Panc1 (cell line): ENCODE data around the gene DCHS1. TPM values are rescaled to one million over a fixed set of nuclear protein-coding genes. Genes with fewer than 3 reads are reported as not detected.

Experiments used
- ATAC-seq: fragments of 200-7000 bp; cut with Tn5 transposase; 2 replicates; pipeline ENCODE4 v1.9.1; 2020; ENCODE audit warnings: mild to moderate bottlenecking, moderate library complexity
- BruUV-seq: library from RNA; stranded (reverse); fragments of 400-500 nt; replicated peaks from 2 replicates; lab custom pipeline; 2021; lab: Mats Ljungman, UMichigan
- CTCF ChIA-PET: fragments of 300-600 bp; sonication (Branson Sonifier 250); formaldehyde crosslinking; loops from one replicate; lab custom pipeline; 2022; ENCODE audit warnings: antibody characterized with exemption; lab: Charles Lee
- POLR2A ChIA-PET: fragments of 300-600 bp; sonication (Branson Sonifier 250); formaldehyde crosslinking; loops from one replicate; lab custom pipeline; 2022; ENCODE audit warnings: antibody characterized with exemption; lab: Charles Lee
- DNase-seq: peaks from one replicate; pipeline ENCODE4 v3.0.0-alpha.2; 2010; ENCODE audit warnings: low read depth, low spot score
- H3K27ac ChIP-seq: 2 replicates; pipeline ENCODE4 v1.5.1; 2011; ENCODE audit warnings: mild to moderate bottlenecking, low read length, inconsistent platforms
- H3K27me3 ChIP-seq: fragments of 200-500 bp; sonication (Bioruptor generic); 2 replicates; pipeline ENCODE4 v1.6.0; 2014; ENCODE audit warnings: low read length, inconsistent platforms; ENCODE audit not compliant: control insufficient read depth, insufficient read depth
- H3K36me3 ChIP-seq: fragments of 200-500 bp; sonication (Bioruptor generic); 2 replicates; pipeline ENCODE4 v1.5.1; 2014; ENCODE audit warnings: inconsistent platforms, mild to moderate bottlenecking, low read length, moderate library complexity; ENCODE audit not compliant: control insufficient read depth, insufficient read depth
- H3K4me1 ChIP-seq: 2 replicates; pipeline ENCODE4 v1.5.1; 2011; ENCODE audit warnings: inconsistent platforms, mild to moderate bottlenecking, low read length, moderate library complexity; ENCODE audit not compliant: control insufficient read depth, insufficient read depth
- H3K4me3 ChIP-seq, 2 experiments: 2 replicates each; pipeline ENCODE4 v1.5.1; 2011 to 2012; ENCODE audit warnings: low read depth in 2 of 2, low read length in 2 of 2, mild to moderate bottlenecking in 2 of 2, inconsistent platforms in 1 of 2, moderate library complexity in 1 of 2
- H3K9me3 ChIP-seq: fragments of 200-500 bp; sonication (Bioruptor generic); 2 replicates; pipeline ENCODE4 v1.5.1; 2014; ENCODE audit warnings: low read depth, mild to moderate bottlenecking, inconsistent platforms, low read length, moderate library complexity; ENCODE audit not compliant: control insufficient read depth, insufficient read depth
- POLR2AphosphoS5 ChIP-seq: IDR thresholded peaks from 2 replicates; pipeline ENCODE4 v1.6.1; 2012; ENCODE audit warnings: mild to moderate bottlenecking, low read depth, low read length, moderate library complexity
- SIN3A ChIP-seq: IDR thresholded peaks from 2 replicates; pipeline ENCODE4 v1.6.1; 2012; ENCODE audit warnings: low read depth, mild to moderate bottlenecking, low read length, moderate library complexity, borderline replicate concordance; ENCODE audit not compliant: insufficient read depth
- TCF7L2 ChIP-seq: IDR thresholded peaks from 2 replicates; pipeline ENCODE4 v1.6.1; 2011; ENCODE audit warnings: mild to moderate bottlenecking, low read depth, low read length, inconsistent platforms
- in situ Hi-C: cut with HindIII; loops from 2 replicates; pipeline ENCODE4 v1.10.0; 2016; ENCODE audit warnings: low sequenced_read_pairs, low pct_unique_long_range_greater_than_20kb
- intact Hi-C: fragments of 100-400 bp; cut with micrococcal nuclease; formaldehyde crosslinking; loops from one replicate; pipeline ENCODE4 v1.10.0; 2022; ENCODE audit not compliant: unreplicated experiment
- total RNA-seq: library from RNA; stranded (reverse); gene quantifications from one replicate; pipeline ENCODE4 v1.2.1, GENCODE V29; 2021; ENCODE audit not compliant: unreplicated experiment
- TF ChIP-seq, protein P1 (sequence below): fragments of 450-650 bp; IDR thresholded peaks from 2 replicates; pipeline ENCODE4 v1.5.1; 2017; ENCODE audit warnings: mild to moderate bottlenecking
- TF ChIP-seq, protein P2 (sequence below), 2 experiments: IDR thresholded peaks; 2 replicates each; pipeline ENCODE4 v1.6.1; 2011 to 2012; ENCODE audit warnings: low read depth in 2 of 2, control low read depth in 1 of 2, low read length in 1 of 2, mild to moderate bottlenecking in 1 of 2, moderate library complexity in 1 of 2; ENCODE audit not compliant: insufficient read depth in 1 of 2

DCHS1 gene
- total RNA-seq, 1 experiment from 2014 or later = 2.2 TPM

GRCh38 chr11:6604081-6604626, 51.5 kb downstream of the DCHS1 start:
- peak; percentile 43 for ATAC-seq
- POLR2A ChIA-PET = interaction anchor here (0.6 to 0.8 kb wide), 2 partner anchors 16 to 74 kb away, joined by 3 to 8 read pairs; no protein-coding TSS in a partner anchor
- peak overlapping the region; percentile 98 for H3K27ac ChIP-seq
- H3K36me3 ChIP-seq = peaks cover 17% of the 10 kb centered on the region
- no TSS peak for BruUV-seq
- H3K9me3 ChIP-seq = no peaks in the 10 kb centered on the region
- no peak for TF ChIP-seq TCF7L2
- TF ChIP-seq, protein P1, sequence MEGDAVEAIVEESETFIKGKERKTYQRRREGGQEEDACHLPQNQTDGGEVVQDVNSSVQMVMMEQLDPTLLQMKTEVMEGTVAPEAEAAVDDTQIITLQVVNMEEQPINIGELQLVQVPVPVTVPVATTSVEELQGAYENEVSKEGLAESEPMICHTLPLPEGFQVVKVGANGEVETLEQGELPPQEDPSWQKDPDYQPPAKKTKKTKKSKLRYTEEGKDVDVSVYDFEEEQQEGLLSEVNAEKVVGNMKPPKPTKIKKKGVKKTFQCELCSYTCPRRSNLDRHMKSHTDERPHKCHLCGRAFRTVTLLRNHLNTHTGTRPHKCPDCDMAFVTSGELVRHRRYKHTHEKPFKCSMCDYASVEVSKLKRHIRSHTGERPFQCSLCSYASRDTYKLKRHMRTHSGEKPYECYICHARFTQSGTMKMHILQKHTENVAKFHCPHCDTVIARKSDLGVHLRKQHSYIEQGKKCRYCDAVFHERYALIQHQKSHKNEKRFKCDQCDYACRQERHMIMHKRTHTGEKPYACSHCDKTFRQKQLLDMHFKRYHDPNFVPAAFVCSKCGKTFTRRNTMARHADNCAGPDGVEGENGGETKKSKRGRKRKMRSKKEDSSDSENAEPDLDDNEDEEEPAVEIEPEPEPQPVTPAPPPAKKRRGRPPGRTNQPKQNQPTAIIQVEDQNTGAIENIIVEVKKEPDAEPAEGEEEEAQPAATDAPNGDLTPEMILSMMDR = no peak; the same call in 1 of the 2 replicates
- TF ChIP-seq SIN3A = no peak
- no peak for TF ChIP-seq POLR2AphosphoS5
- TF ChIP-seq, protein P2, sequence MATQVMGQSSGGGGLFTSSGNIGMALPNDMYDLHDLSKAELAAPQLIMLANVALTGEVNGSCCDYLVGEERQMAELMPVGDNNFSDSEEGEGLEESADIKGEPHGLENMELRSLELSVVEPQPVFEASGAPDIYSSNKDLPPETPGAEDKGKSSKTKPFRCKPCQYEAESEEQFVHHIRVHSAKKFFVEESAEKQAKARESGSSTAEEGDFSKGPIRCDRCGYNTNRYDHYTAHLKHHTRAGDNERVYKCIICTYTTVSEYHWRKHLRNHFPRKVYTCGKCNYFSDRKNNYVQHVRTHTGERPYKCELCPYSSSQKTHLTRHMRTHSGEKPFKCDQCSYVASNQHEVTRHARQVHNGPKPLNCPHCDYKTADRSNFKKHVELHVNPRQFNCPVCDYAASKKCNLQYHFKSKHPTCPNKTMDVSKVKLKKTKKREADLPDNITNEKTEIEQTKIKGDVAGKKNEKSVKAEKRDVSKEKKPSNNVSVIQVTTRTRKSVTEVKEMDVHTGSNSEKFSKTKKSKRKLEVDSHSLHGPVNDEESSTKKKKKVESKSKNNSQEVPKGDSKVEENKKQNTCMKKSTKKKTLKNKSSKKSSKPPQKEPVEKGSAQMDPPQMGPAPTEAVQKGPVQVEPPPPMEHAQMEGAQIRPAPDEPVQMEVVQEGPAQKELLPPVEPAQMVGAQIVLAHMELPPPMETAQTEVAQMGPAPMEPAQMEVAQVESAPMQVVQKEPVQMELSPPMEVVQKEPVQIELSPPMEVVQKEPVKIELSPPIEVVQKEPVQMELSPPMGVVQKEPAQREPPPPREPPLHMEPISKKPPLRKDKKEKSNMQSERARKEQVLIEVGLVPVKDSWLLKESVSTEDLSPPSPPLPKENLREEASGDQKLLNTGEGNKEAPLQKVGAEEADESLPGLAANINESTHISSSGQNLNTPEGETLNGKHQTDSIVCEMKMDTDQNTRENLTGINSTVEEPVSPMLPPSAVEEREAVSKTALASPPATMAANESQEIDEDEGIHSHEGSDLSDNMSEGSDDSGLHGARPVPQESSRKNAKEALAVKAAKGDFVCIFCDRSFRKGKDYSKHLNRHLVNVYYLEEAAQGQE (IDR thresholded peaks at IDR 0.05; ENCODE audit: insufficient read depth in 1 of 2, low read depth in 2 of 2, low read length in 1 of 2) = no peak
- peaks cover 46% of the 10 kb centered on the region for H3K4me1 ChIP-seq
- H3K27me3 ChIP-seq = no peaks in the 10 kb centered on the region
- H3K4me3 ChIP-seq = peak overlapping the region; percentile 95 to 98
- in situ Hi-C loops (no loop called here), intact Hi-C loops (loop anchor here (10.0 kb wide), 1 partner anchor 229 kb away; no protein-coding TSS in a partner anchor)
- CTCF ChIA-PET = interaction anchor here (1.2 to 1.3 kb wide), 2 partner anchors 73 to 79 kb away, joined by 3 to 7 read pairs; partner anchors contain the start of gene MRPL17
- DNase-seq = no peak

DNA sequence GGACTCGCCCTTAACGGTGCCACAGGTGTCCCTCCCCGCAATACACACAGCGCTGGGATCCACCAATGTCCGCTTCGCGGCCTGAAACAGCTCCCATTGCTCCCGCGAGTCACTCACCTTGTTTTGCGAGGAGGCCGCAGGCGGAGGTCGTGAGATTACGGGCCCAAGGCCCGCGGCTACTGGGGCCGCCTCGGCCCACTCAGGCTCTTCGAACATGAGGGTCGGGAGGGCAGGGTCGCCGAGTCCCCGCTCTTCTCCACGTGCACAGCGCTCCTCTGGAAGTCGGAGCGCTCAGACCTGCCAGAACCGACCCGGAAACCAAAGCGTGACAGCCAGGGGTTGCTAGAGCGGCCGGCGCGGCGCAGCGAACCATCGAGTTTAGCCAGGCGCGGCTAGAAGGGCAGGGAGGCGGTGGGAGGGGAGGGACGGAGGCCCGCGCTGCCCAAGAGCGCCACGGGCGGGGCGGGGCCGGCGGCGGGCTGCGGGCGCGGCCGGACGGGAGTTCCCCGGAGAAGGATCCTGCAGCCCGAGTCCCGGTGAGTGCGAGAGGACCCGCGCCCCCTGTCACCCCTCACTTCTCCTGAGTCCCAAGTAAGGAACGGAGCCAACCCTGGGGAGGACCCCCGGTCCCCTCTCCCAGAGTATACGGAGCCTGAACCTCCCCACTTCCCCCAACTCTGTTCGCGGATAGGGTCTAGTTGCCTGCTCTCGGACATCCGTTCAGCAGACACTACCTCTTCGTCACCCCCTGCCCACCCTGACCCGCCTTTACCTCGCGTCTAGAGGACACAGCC, 52.1 kb downstream of the DCHS1 start, which contains the start of the genes ILK and RRP8:
TSS of gene ILK (plus strand) at position 488 of the 794 bp plus-strand sequence. CDS start 498 bp downstream, outside the sequence.
TSS of gene RRP8 (minus strand) at position 330 of the 794 bp plus-strand sequence. CDS start at position 216, 114 bp downstream.
- DNase-seq (no peak), ATAC-seq (peak; percentile 93)
- no peaks in the 10 kb centered on the region for H3K27me3 ChIP-seq
- H3K27ac ChIP-seq = peak within 1 kb of the TSS; percentile 98
- in situ Hi-C loops (no loop called here), intact Hi-C loops (loop anchor here (10.0 kb wide), 1 partner anchor 229 kb away; no protein-coding TSS in a partner anchor)
- BruUV-seq = no TSS peak
- peaks cover 14% of the 10 kb centered on the region for H3K36me3 ChIP-seq
- TF ChIP-seq, protein P2 (IDR thresholded peaks at IDR 0.05; ENCODE audit: insufficient read depth in 1 of 2, low read depth in 2 of 2, low read length in 1 of 2) = peak in 1 of 2 experiments; percentile 68; a peak in 2 of 4 replicates
- TF ChIP-seq POLR2AphosphoS5 = peak; percentile 92
- peak; percentile 14; the same call in 1 of the 2 replicates for TF ChIP-seq TCF7L2
- TF ChIP-seq SIN3A = peak; percentile 100
- TF ChIP-seq, protein P1 = no peak; the same call in 1 of the 2 replicates
- ChIA-PET CTCF (interaction anchor here (0.7 to 1.2 kb wide), 3 partner anchors 73 to 79 kb away, joined by 7 to 12 read pairs (median 8); partner anchors contain the start of gene MRPL17), POLR2A (interaction anchor here (0.7 kb wide), 1 partner anchor 9 kb away, joined by 6 read pairs; no protein-coding TSS in a partner anchor)
- peaks cover 46% of the 10 kb centered on the region for H3K4me1 ChIP-seq
- H3K9me3 ChIP-seq = no peaks in the 10 kb centered on the region
- H3K4me3 ChIP-seq = peak within 1 kb of the TSS; percentile 95 to 98
